GM23248 (cell line): ENCODE measurements around the gene GUCY2F. TPM values are rescaled to one million over a fixed set of nuclear protein-coding genes. Genes with fewer than 3 reads are reported as not detected.

Experiments
- DNase-seq: peaks from one replicate; pipeline ENCODE4 v3.0.0-alpha.2; 2015
- H2AFZ ChIP-seq: fragments of 200-600 bp; sonication (generic); 2 replicates; pipeline ENCODE4 v1.6.1; 2016; ENCODE audit warnings: antibody characterized with exemption
- H3F3A ChIP-seq: fragments of 200-600 bp; sonication (generic); 2 replicates; pipeline ENCODE4 v1.6.1; 2016; ENCODE audit warnings: mild to moderate bottlenecking, antibody characterized with exemption, mixed run types; ENCODE audit not compliant: insufficient read depth
- H3K27ac ChIP-seq: fragments of 200-600 bp; sonication (generic); 2 replicates; pipeline ENCODE4 v1.5.1; 2016; ENCODE audit warnings: mild to moderate bottlenecking
- H3K27me3 ChIP-seq: fragments of 200-600 bp; sonication (generic); replicated peaks from 2 replicates; pipeline ENCODE4 v1.6.1; 2016; ENCODE audit warnings: mild to moderate bottlenecking; ENCODE audit not compliant: insufficient read depth
- H3K36me3 ChIP-seq: fragments of 200-600 bp; sonication (generic); 2 replicates; pipeline ENCODE4 v1.6.1; 2016; ENCODE audit warnings: low read depth, mild to moderate bottlenecking
- H3K4me1 ChIP-seq: fragments of 200-600 bp; sonication (generic); 2 replicates; pipeline ENCODE4 v1.6.1; 2016; ENCODE audit warnings: mild to moderate bottlenecking; ENCODE audit not compliant: insufficient read depth
- H3K4me2 ChIP-seq: fragments of 200-600 bp; sonication (generic); one replicate; pipeline ENCODE4 v1.6.1; 2016; ENCODE audit warnings: mild to moderate bottlenecking; ENCODE audit not compliant: unreplicated experiment
- H3K4me3 ChIP-seq: fragments of 200-600 bp; sonication (generic); 2 replicates; pipeline ENCODE4 v1.5.1; 2016; ENCODE audit warnings: mild to moderate bottlenecking
- H3K79me2 ChIP-seq: fragments of 200-600 bp; sonication (generic); 2 replicates; pipeline ENCODE4 v1.6.1; 2016; ENCODE audit warnings: mild to moderate bottlenecking; ENCODE audit not compliant: insufficient read depth
- H3K9ac ChIP-seq: fragments of 200-600 bp; sonication (generic); 2 replicates; pipeline ENCODE4 v1.6.1; 2016; ENCODE audit warnings: mild to moderate bottlenecking
- H3K9me2 ChIP-seq: fragments of 200-600 bp; sonication (generic); 2 replicates; pipeline ENCODE4 v1.6.1; 2016; ENCODE audit warnings: mixed run types, mild to moderate bottlenecking, moderate library complexity; ENCODE audit not compliant: insufficient read depth
- H3K9me3 ChIP-seq: fragments of 200-600 bp; sonication (generic); one replicate; pipeline ENCODE4 v1.6.1; 2017; ENCODE audit warnings: low read depth
- H4K20me1 ChIP-seq: fragments of 200-600 bp; sonication (generic); 2 replicates; pipeline ENCODE4 v1.6.0; 2016; ENCODE audit not compliant: insufficient read depth
- EZH2 ChIP-seq: fragments of 200-600 bp; sonication (generic); IDR thresholded peaks from 2 replicates; pipeline ENCODE4 v1.6.1; 2018; ENCODE audit warnings: antibody characterized with exemption, mild to moderate bottlenecking; ENCODE audit not compliant: insufficient read depth, poor library complexity, severe bottlenecking
- EZH2phosphoT487 ChIP-seq: fragments of 200-600 bp; sonication (generic); IDR thresholded peaks from 2 replicates; pipeline ENCODE4 v1.6.1; 2018; ENCODE audit warnings: antibody characterized with exemption, moderate library complexity, mild to moderate bottlenecking, low read depth; ENCODE audit not compliant: insufficient read depth
- WGBS, 2 experiments: methylation state at CpG; one replicate each; pipeline ENCODE4 v1.1.6; 2015 to 2017; ENCODE audit warnings: low lambda C conversion rate in 2 of 2, low coverage in 1 of 2; ENCODE audit errors: missing lambda C conversion rate in 2 of 2; 5-methylcytosine and 5-hydroxymethylcytosine counted together
- in situ Hi-C: fragments of 300-500 bp; cut with MboI; formaldehyde crosslinking; loops from 2 replicates; pipeline ENCODE4 v1.15.0; 2020
- polyA plus RNA-seq: library from polyadenylated mRNA; unstranded; fragments of >200 nt; fragmentation: Nextera tagmentation; extraction: Ambion mirVana; gene quantifications from 2 replicates; pipeline ENCODE4 v1.2.1, GENCODE V29; 2016
- total RNA-seq: library from RNA; depleted of rRNA; stranded (reverse); fragments of >200 nt; shearing (Covaris generic); gene quantifications from 2 replicates; pipeline ENCODE4 v1.2.3, GENCODE V29; 2014; rRNA removed

GUCY2F gene
- total and polyA plus RNA-seq, 2 experiments from 2014 or later, result not detected

GRCh38 chrX:109327251-109327650 lies 154.6 kb downstream of the GUCY2F start:
- H2AFZ ChIP-seq, result no peak overlapping the region
- no peak for DNase-seq
- no peaks in the 10 kb centered on the region for H3K36me3 ChIP-seq
- no peak for TF ChIP-seq EZH2
- TF ChIP-seq EZH2phosphoT487, result no peak
- H3K9me3 ChIP-seq, result no peaks in the 10 kb centered on the region
- WGBS, 2 experiments, result 0 to 30% methylated on average over 1 of the region's 1 CpG
- no peaks in the 10 kb centered on the region for H3F3A ChIP-seq
- H3K4me3 ChIP-seq, result no peak overlapping the region
- H3K9me2 ChIP-seq, result no peaks in the 10 kb centered on the region
- no peaks in the 10 kb centered on the region for H3K4me1 ChIP-seq
- no peaks in the 10 kb centered on the region for H3K27me3 ChIP-seq
- H4K20me1 ChIP-seq, result no peaks in the 10 kb centered on the region
- H3K4me2 ChIP-seq, result no peak overlapping the region
- H3K9ac ChIP-seq, result no peak overlapping the region
- H3K27ac ChIP-seq, result no peak overlapping the region
- in situ Hi-C loops, result no loop called here
- H3K79me2 ChIP-seq, result no peaks in the 10 kb centered on the region

Other genes starting within 250 kb of the GUCY2F start
- gene NXT2, start 54.8 kb upstream of the GUCY2F start, total RNA-seq, result 9.5 and 11.5 TPM in 2 replicates
- 5.9 and 6.9 TPM in 2 replicates for gene NXT2, start 54.8 kb upstream of the GUCY2F start, polyA plus RNA-seq
- gene KCNE5, start 143.1 kb upstream of the GUCY2F start, total RNA-seq, result 1.5 TPM in 1 of 2 replicates, not detected in the other
- 0.13 TPM in 1 of 2 replicates, not detected in the other for gene KCNE5, start 143.1 kb upstream of the GUCY2F start, polyA plus RNA-seq